H1 (cell line): ENCODE measurements around the gene LCE2C. TPM values are rescaled to one million over a fixed set of nuclear protein-coding genes. Genes with fewer than 3 reads are reported as not detected.

Experiments
- CTCF ChIA-PET: fragments of 300-600 bp; sonication (Branson Sonifier 250); formaldehyde crosslinking; loops from one replicate; lab custom pipeline; 2021; ENCODE audit not compliant: partially characterized antibody; lab: Charles Lee
- POLR2A ChIA-PET: fragments of 300-600 bp; sonication (Branson Sonifier 250); formaldehyde crosslinking; loops from one replicate; lab custom pipeline; 2021; ENCODE audit warnings: inconsistent platforms; ENCODE audit not compliant: partially characterized antibody; lab: Charles Lee
- DNase-seq, 2 experiments: peaks; one replicate each; pipeline versions ENCODE4 v3.0.0 to v3.0.0-alpha.2; 2010 to 2022; ENCODE audit warnings: low spot score in 2 of 2, low read depth in 1 of 2, mixed read lengths in 1 of 2
- FAIRE-seq: peaks from 2 replicates; lab custom pipeline; 2011; peaks lifted over from hg19 to GRCh38; lab: Jason Lieb, UNC
- H2AFZ ChIP-seq: 2 replicates; pipeline ENCODE4 v1.8.1; 2012; ENCODE audit warnings: low read length, inconsistent platforms
- H2AK5ac ChIP-seq: 2 replicates; pipeline ENCODE4 v1.6.1; 2013; ENCODE audit warnings: low read depth, low read length
- H2BK120ac ChIP-seq: replicated peaks from 2 replicates; pipeline ENCODE3; 2013; ENCODE audit warnings: low read depth, low read length, inconsistent platforms
- H2BK12ac ChIP-seq: 2 replicates; pipeline ENCODE4 v1.6.1; 2013; ENCODE audit warnings: low read depth, low read length
- H2BK15ac ChIP-seq: 2 replicates; pipeline ENCODE4 v1.6.1; 2013; ENCODE audit warnings: low read length
- H2BK20ac ChIP-seq: 2 replicates; pipeline ENCODE4 v1.6.1; 2013; ENCODE audit warnings: low read length
- H2BK5ac ChIP-seq: 2 replicates; pipeline ENCODE4 v1.6.1; 2013; ENCODE audit warnings: low read depth, low read length
- H3K14ac ChIP-seq: 2 replicates; pipeline ENCODE4 v1.6.1; 2013; ENCODE audit warnings: inconsistent platforms; ENCODE audit not compliant: insufficient read length
- H3K18ac ChIP-seq: 2 replicates; pipeline ENCODE4 v1.6.1; 2013; ENCODE audit warnings: low read length; ENCODE audit errors: extremely low read depth
- H3K23ac ChIP-seq: 2 replicates; pipeline ENCODE4 v1.6.1; 2013; ENCODE audit warnings: inconsistent platforms; ENCODE audit not compliant: insufficient read length
- H3K23me2 ChIP-seq: 2 replicates; pipeline ENCODE4 v1.6.1; 2013; ENCODE audit warnings: low read depth, low read length
- H3K27ac ChIP-seq: 2 replicates; pipeline ENCODE4 v1.6.1; 2011; ENCODE audit warnings: low read depth, low read length, inconsistent platforms
- H3K27me3 ChIP-seq, 4 experiments: replicated peaks in 1 of 4; 1 replicate in 1 of 4; 2 replicates in 3 of 4; pipeline versions ENCODE4 v1.6.1 to v1.8.1; 2011 to 2013; ENCODE audit warnings: low read length in 3 of 4, mild to moderate bottlenecking in 3 of 4, inconsistent platforms in 2 of 4, mixed read lengths in 2 of 4, moderate library complexity in 1 of 4; ENCODE audit not compliant: control insufficient read depth in 3 of 4, insufficient read depth in 3 of 4; ENCODE audit errors: extremely low read depth in 1 of 4
- H3K36me3 ChIP-seq, 4 experiments: 2 replicates each; pipeline versions ENCODE4 v1.6.1 to v1.8.1; 2011 to 2013; ENCODE audit warnings: mild to moderate bottlenecking in 4 of 4, low read length in 3 of 4, moderate library complexity in 2 of 4, control low read depth in 1 of 4, inconsistent platforms in 1 of 4; ENCODE audit not compliant: insufficient read depth in 4 of 4, control insufficient read depth in 2 of 4
- H3K4ac ChIP-seq: replicated peaks from 2 replicates; pipeline ENCODE3; 2013; ENCODE audit warnings: low read length, low read depth, mixed read lengths, inconsistent platforms; ENCODE audit not compliant: insufficient read length
- H3K4me1 ChIP-seq, 4 experiments: replicated peaks in 1 of 4; 1 replicate in 1 of 4; 2 replicates in 3 of 4; pipeline versions ENCODE4 v1.6.1 to v1.8.1; 2011 to 2013; ENCODE audit warnings: low read length in 3 of 4, inconsistent platforms in 2 of 4, mixed read lengths in 1 of 4; ENCODE audit not compliant: insufficient read depth in 4 of 4, control insufficient read depth in 3 of 4
- H3K4me2 ChIP-seq, 2 experiments: 2 replicates each; pipeline versions ENCODE4 v1.6.1 to v1.8.1; 2011 to 2013; ENCODE audit warnings: low read depth in 2 of 2, low read length in 2 of 2, control low read depth in 1 of 2, inconsistent platforms in 1 of 2, mild to moderate bottlenecking in 1 of 2; ENCODE audit not compliant: insufficient read depth in 1 of 2
- H3K4me3 ChIP-seq, 4 experiments: fragments of 200-600, 300-600 bp in 1 of 4; sonication (generic), shearing (Covaris generic), sonication (Bioruptor Twin) in 1 of 4; 2 replicates each; pipeline versions ENCODE4 v1.5.1 to v1.8.1; 2011 to 2016; ENCODE audit warnings: low read length in 4 of 4, low read depth in 3 of 4, control low read depth in 2 of 4, inconsistent platforms in 2 of 4, mild to moderate bottlenecking in 2 of 4, mixed read lengths in 1 of 4, moderate library complexity in 1 of 4; ENCODE audit not compliant: insufficient read depth in 2 of 4; ENCODE audit errors: extremely low read depth in 1 of 4
- H3K56ac ChIP-seq: replicated peaks from 2 replicates; pipeline ENCODE3; 2013; ENCODE audit warnings: low read depth, mild to moderate bottlenecking, mixed read lengths, low read length, inconsistent platforms; ENCODE audit not compliant: insufficient read length
- H3K79me1 ChIP-seq: 2 replicates; pipeline ENCODE4 v1.6.1; 2013; ENCODE audit warnings: low read depth, low read length, control low read depth
- H3K79me2 ChIP-seq, 2 experiments: 2 replicates each; pipeline versions ENCODE4 v1.6.1 to v1.8.1; 2012 to 2013; ENCODE audit warnings: low read length in 2 of 2, mild to moderate bottlenecking in 2 of 2, inconsistent platforms in 1 of 2; ENCODE audit not compliant: insufficient read depth in 2 of 2, control insufficient read depth in 1 of 2
- H3K9ac ChIP-seq, 4 experiments: replicated peaks in 1 of 4; 1 replicate in 1 of 4; 2 replicates in 3 of 4; pipeline versions ENCODE4 v1.6.1 to v1.8.1; 2011 to 2013; ENCODE audit warnings: low read depth in 3 of 4, low read length in 3 of 4, control low read depth in 2 of 4, mild to moderate bottlenecking in 2 of 4, moderate library complexity in 2 of 4, inconsistent platforms in 1 of 4; ENCODE audit errors: extremely low read depth in 1 of 4
- H3K9me3 ChIP-seq, 2 experiments: 2 replicates each; pipeline versions ENCODE4 v1.6.1 to v1.8.1; 2012 to 2013; ENCODE audit warnings: mild to moderate bottlenecking in 2 of 2, moderate library complexity in 2 of 2, control low read depth in 1 of 2, inconsistent platforms in 1 of 2, low read depth in 1 of 2, low read length in 1 of 2, mixed read lengths in 1 of 2; ENCODE audit not compliant: insufficient read depth in 2 of 2
- H4K20me1 ChIP-seq, 2 experiments: replicated peaks in 1 of 2; 2 replicates each; pipeline versions ENCODE3 to v1.8.1; 2011 to 2013; ENCODE audit warnings: inconsistent platforms in 2 of 2, low read length in 2 of 2, mild to moderate bottlenecking in 1 of 2; ENCODE audit not compliant: insufficient read depth in 2 of 2, control insufficient read depth in 1 of 2
- H4K5ac ChIP-seq: 2 replicates; pipeline ENCODE4 v1.6.1; 2013; ENCODE audit warnings: low read length, low read depth, mixed read lengths, inconsistent platforms; ENCODE audit not compliant: insufficient read length
- H4K8ac ChIP-seq: 2 replicates; pipeline ENCODE4 v1.8.0; 2013; ENCODE audit warnings: mild to moderate bottlenecking, moderate library complexity, low read length, inconsistent platforms; ENCODE audit not compliant: insufficient read depth; ENCODE audit errors: extremely low read depth
- H4K91ac ChIP-seq: replicated peaks from 2 replicates; pipeline ENCODE3; 2013; ENCODE audit warnings: low read length, mixed read lengths, inconsistent platforms; ENCODE audit not compliant: insufficient read length
- ASH2L ChIP-seq: fragments of 200-600, 300-600 bp; sonication (generic); IDR thresholded peaks from one replicate; pipeline ENCODE4 v1.7.1; 2017; ENCODE audit warnings: low read length
- CHD1 ChIP-seq: IDR thresholded peaks from 2 replicates; pipeline ENCODE4 v1.6.1; 2012; ENCODE audit warnings: low read depth, low read length, improper control_type of control experiment
- CREB1 ChIP-seq: IDR thresholded peaks from 2 replicates; pipeline ENCODE4 v1.6.1; 2012; ENCODE audit warnings: inconsistent platforms
- CTCF ChIP-seq, 3 experiments: IDR thresholded peaks; 1 replicate in 2 of 3; 2 replicates in 1 of 3; pipeline versions ENCODE4 v1.5.1 to v1.6.1; 2011; ENCODE audit warnings: low read length in 3 of 3, mild to moderate bottlenecking in 3 of 3, inconsistent platforms in 2 of 3, low read depth in 1 of 3, moderate library complexity in 1 of 3; ENCODE audit not compliant: insufficient read depth in 1 of 3; ENCODE audit errors: control extremely low read depth in 1 of 3
- E2F6 ChIP-seq: IDR thresholded peaks from 2 replicates; pipeline ENCODE4 v1.6.1; 2012; ENCODE audit warnings: inconsistent platforms
- KDM4A ChIP-seq: IDR thresholded peaks from one replicate; pipeline ENCODE4 v1.7.1; 2012; ENCODE audit warnings: low read depth, mild to moderate bottlenecking, moderate library complexity, low read length, inconsistent platforms; ENCODE audit not compliant: severe bottlenecking
- WGBS, 2 experiments: shearing (Covaris generic) in 1 of 2; methylation state at CpG; one replicate each; pipeline versions ENCODE4 v1.1.6 to v1.1.7; 2013 to 2015; ENCODE audit warnings: low lambda C conversion rate in 2 of 2, mixed read lengths in 2 of 2, inconsistent platforms in 1 of 2, low coverage in 1 of 2, missing lambda C conversion rate in 1 of 2; ENCODE audit not compliant: insufficient replicate concordance in 2 of 2, insufficient coverage in 1 of 2, insufficient read length in 1 of 2; ENCODE audit errors: extremely low coverage in 1 of 2, missing lambda C conversion rate in 1 of 2; 5-methylcytosine and 5-hydroxymethylcytosine counted together
- polyA plus RNA-seq, 7 experiments: library from polyadenylated mRNA; depleted of rRNA in 3 of 7; stranded (reverse) in 5 of 7; unstranded in 2 of 7; fragments of >200 nt in 5 of 7; fragments of 200-250 nt in 2 of 7; gene quantifications; 1 replicate in 5 of 7; 2 replicates in 1 of 7; 4 replicates in 1 of 7; pipeline versions ENCODE4 v1.2.1 to v1.2.3, GENCODE V29; 2011 to 2013; ENCODE audit warnings: missing spikeins in 2 of 7, mixed read lengths in 2 of 7
- total RNA-seq: library from RNA; stranded (reverse); fragmentation: NEBNext Ultra II Directional; extraction: Animal tissue kit (Norgen Biotek cat#: 25700); gene quantifications from 2 replicates; pipeline ENCODE4 v1.2.1, GENCODE V29; 2021

Gene LCE2C
- total and polyA plus RNA-seq, 2 of the 8 experiments (the other 6 are each of a cell fraction or from before 2014, with no cell fraction given), result not detected

DNA sequence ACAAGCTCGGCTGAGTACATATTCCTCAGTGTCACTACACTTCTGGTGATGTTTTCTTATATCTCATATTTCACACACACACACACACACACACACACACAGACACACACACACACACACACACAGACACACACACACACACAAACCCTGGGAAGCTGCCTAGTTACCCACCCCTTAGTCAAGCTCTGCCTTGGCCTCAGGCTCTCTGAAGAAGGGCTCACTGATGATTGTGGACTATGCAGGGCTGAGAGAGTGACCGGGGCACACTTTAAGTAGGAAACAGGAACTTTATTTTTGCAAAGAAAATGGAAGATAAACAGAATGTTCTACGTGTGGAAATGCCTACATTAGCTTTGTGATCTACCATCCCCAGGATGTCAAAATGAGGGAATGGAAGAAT lies 31.1 kb upstream of the LCE2C start:
- no peaks in the 10 kb centered on the region for H3K4me1 ChIP-seq
- no peak for FAIRE-seq
- H3K9me3 ChIP-seq, result peaks cover 70 to 89% of the 10 kb centered on the region in 2 experiments
- H4K20me1 ChIP-seq, result no peaks in the 10 kb centered on the region
- ChIA-PET POLR2A (no interaction called here), CTCF (interaction anchor here (0.6 to 1.7 kb wide), 4 partner anchors 10 to 184 kb away, joined by 3 to 9 read pairs (median 4); no protein-coding TSS in a partner anchor)
- H3K9ac ChIP-seq, result no peak overlapping the region
- no peak overlapping the region for H3K14ac ChIP-seq
- H3K4ac ChIP-seq, result no peak overlapping the region
- H3K36me3 ChIP-seq, result no peaks in the 10 kb centered on the region; a peak in 1 of 8 replicates
- no peak overlapping the region for H4K8ac ChIP-seq
- H2BK15ac ChIP-seq, result no peak overlapping the region
- no peak overlapping the region for H3K18ac ChIP-seq
- no peak overlapping the region for H3K27ac ChIP-seq
- no peak overlapping the region for H2AFZ ChIP-seq
- H2AK5ac ChIP-seq, result no peak overlapping the region
- H2BK20ac ChIP-seq, result no peak overlapping the region
- no peak overlapping the region for H2BK5ac ChIP-seq
- no peak overlapping the region for H3K4me2 ChIP-seq
- no peaks in the 10 kb centered on the region for H3K27me3 ChIP-seq
- no peaks in the 10 kb centered on the region for H3K79me1 ChIP-seq
- WGBS, 2 experiments, result 63% methylated on average over 3 of the region's 3 CpGs; no CpG with 5 or more reads in 1 of the 2 experiments
- H4K91ac ChIP-seq, result no peak overlapping the region
- no peak overlapping the region for H3K56ac ChIP-seq
- DNase-seq, result no peak
- no peak overlapping the region for H2BK120ac ChIP-seq
- no peak overlapping the region for H2BK12ac ChIP-seq
- no peak overlapping the region for H4K5ac ChIP-seq
- no peak overlapping the region for H3K4me3 ChIP-seq
- H3K79me2 ChIP-seq, result no peaks in the 10 kb centered on the region
- H3K23ac ChIP-seq, result no peak overlapping the region
- H3K23me2 ChIP-seq, result no peaks in the 10 kb centered on the region
- TF ChIP-seq KDM4A, result no peak
- TF ChIP-seq ASH2L, result no peak
- TF ChIP-seq CTCF (IDR thresholded peaks at IDR 0.05; ENCODE audit: control extremely low read depth in 1 of 3, insufficient read depth in 1 of 3, low read depth in 1 of 3, low read length in 3 of 3), result no peak
- no peak for TF ChIP-seq CHD1
- TF ChIP-seq E2F6, result no peak
- no peak for TF ChIP-seq CREB1
